Neural progenitor cell (in vitro differentiated cells): ENCODE measurements around the gene CPLANE1. TPM values are rescaled to one million over a fixed set of nuclear protein-coding genes. Genes with fewer than 3 reads are reported as not detected.
"Not testable (repeated sequence)": the region's sequence is repeated elsewhere in the genome, so short reads cannot be mapped to it uniquely, and the experiment has no call there.

Experiments used
- DNase-seq: peaks from one replicate; pipeline ENCODE4 v3.0.0-alpha.2; 2016; ENCODE audit warnings: low spot score
- H2AFZ ChIP-seq: fragments of 200-600 bp; sonication (generic); replicated peaks from 2 replicates; pipeline ENCODE4 v1.6.1; 2016; ENCODE audit warnings: antibody characterized with exemption
- H3F3A ChIP-seq: fragments of 200-600 bp; sonication (generic); 2 replicates; pipeline ENCODE4 v1.6.1; 2016; ENCODE audit warnings: antibody characterized with exemption, low read depth
- H3K27ac ChIP-seq: fragments of 200-600 bp; sonication (generic); 2 replicates; pipeline ENCODE4 v1.5.1; 2016; ENCODE audit warnings: mild to moderate bottlenecking
- H3K27me3 ChIP-seq: fragments of 200-600 bp; sonication (generic); 2 replicates; pipeline ENCODE4 v1.6.1; 2016; ENCODE audit warnings: mild to moderate bottlenecking, moderate library complexity
- H3K36me3 ChIP-seq: fragments of 200-600 bp; sonication (generic); 2 replicates; pipeline ENCODE4 v1.5.1; 2016
- H3K4me1 ChIP-seq: fragments of 200-600 bp; sonication (generic); 2 replicates; pipeline ENCODE4 v1.6.1; 2016; ENCODE audit warnings: mixed run types
- H3K4me2 ChIP-seq: fragments of 200-600 bp; sonication (generic); 2 replicates; pipeline ENCODE4 v1.6.1; 2016
- H3K4me3 ChIP-seq: fragments of 200-600 bp; sonication (generic); 2 replicates; pipeline ENCODE4 v1.5.1; 2016
- H3K79me2 ChIP-seq: fragments of 200-600 bp; sonication (generic); 2 replicates; pipeline ENCODE4 v1.6.1; 2016; ENCODE audit warnings: low read depth
- H3K9ac ChIP-seq: fragments of 200-600 bp; sonication (generic); 2 replicates; pipeline ENCODE4 v1.6.1; 2016
- H3K9me3 ChIP-seq: fragments of 200-600 bp; sonication (generic); 2 replicates; pipeline ENCODE4 v1.5.1; 2016; ENCODE audit warnings: low read depth
- H4K20me1 ChIP-seq: fragments of 200-600 bp; sonication (generic); 2 replicates; pipeline ENCODE4 v1.6.1; 2016; ENCODE audit warnings: low read depth
- H3K27ac Mint-ChIP-seq: 3 replicates; pipeline ENCODE4 v1.8.0; 2021; ENCODE audit warnings: mixed read lengths
- H3K27me3 Mint-ChIP-seq: 2 replicates; pipeline ENCODE4 v1.8.0; 2022; ENCODE audit warnings: low read depth, mild to moderate bottlenecking, inconsistent platforms, moderate library complexity, mixed read lengths; ENCODE audit not compliant: insufficient read depth
- H3K36me3 Mint-ChIP-seq: 3 replicates; pipeline ENCODE4 v1.8.0; 2021; ENCODE audit warnings: mixed read lengths
- H3K4me1 Mint-ChIP-seq: 3 replicates; pipeline ENCODE4 v1.8.0; 2021; ENCODE audit warnings: mixed read lengths
- H3K4me3 Mint-ChIP-seq: 3 replicates; pipeline ENCODE4 v1.8.0; 2021; ENCODE audit warnings: mild to moderate bottlenecking, moderate library complexity, mixed read lengths
- H3K9me3 Mint-ChIP-seq: 3 replicates; pipeline ENCODE4 v1.8.0; 2020; ENCODE audit warnings: mixed read lengths
- EZH2 ChIP-seq: fragments of 200-600 bp; sonication (generic); IDR thresholded peaks from 2 replicates; pipeline ENCODE4 v1.6.1; 2017; ENCODE audit warnings: antibody characterized with exemption, mild to moderate bottlenecking, moderate library complexity
- EZH2phosphoT487 ChIP-seq: fragments of 200-600 bp; sonication (generic); IDR thresholded peaks from 2 replicates; pipeline ENCODE4 v1.6.1; 2017; ENCODE audit warnings: antibody characterized with exemption
- total RNA-seq: library from RNA; depleted of rRNA; stranded (reverse); fragments of >200 nt; gene quantifications from 2 replicates; pipeline ENCODE4 v1.2.3, GENCODE V29; 2015; ENCODE audit warnings: low replicate concordance
- TF ChIP-seq, protein P1 (sequence below): fragments of 200-600 bp; sonication (generic); IDR thresholded peaks from 2 replicates; pipeline ENCODE4 v1.5.1; 2017; ENCODE audit warnings: antibody characterized with exemption, mild to moderate bottlenecking

The CPLANE1 gene
- total RNA-seq, 1 donor from 2014 or later, result 23.4 TPM

DNA sequence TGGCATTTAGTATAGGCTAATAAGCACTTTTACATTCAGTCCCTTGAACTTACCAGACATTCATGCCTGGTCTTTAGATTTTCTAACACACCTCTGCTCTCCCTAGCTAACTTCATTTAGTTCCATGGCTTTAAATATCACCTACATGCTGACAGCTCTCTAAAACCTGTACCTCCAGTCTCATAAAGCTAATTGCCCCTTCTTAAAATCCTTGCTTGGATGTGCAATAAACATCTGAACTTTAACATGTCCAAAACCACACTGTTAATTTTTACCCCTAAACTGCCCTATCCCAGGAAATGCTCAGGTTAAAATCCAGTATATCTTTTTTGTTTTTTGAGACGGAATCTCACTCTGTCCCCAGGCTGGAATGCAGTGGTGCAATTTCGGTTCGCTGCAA is 139.8 kb downstream of the CPLANE1 start:
- no peaks in the 10 kb centered on the region for H3K9me3 ChIP-seq
- no peak overlapping the region for H3K4me3 Mint-ChIP-seq
- peaks cover 9% of the 10 kb centered on the region for H3K36me3 ChIP-seq
- TF ChIP-seq, protein P1, sequence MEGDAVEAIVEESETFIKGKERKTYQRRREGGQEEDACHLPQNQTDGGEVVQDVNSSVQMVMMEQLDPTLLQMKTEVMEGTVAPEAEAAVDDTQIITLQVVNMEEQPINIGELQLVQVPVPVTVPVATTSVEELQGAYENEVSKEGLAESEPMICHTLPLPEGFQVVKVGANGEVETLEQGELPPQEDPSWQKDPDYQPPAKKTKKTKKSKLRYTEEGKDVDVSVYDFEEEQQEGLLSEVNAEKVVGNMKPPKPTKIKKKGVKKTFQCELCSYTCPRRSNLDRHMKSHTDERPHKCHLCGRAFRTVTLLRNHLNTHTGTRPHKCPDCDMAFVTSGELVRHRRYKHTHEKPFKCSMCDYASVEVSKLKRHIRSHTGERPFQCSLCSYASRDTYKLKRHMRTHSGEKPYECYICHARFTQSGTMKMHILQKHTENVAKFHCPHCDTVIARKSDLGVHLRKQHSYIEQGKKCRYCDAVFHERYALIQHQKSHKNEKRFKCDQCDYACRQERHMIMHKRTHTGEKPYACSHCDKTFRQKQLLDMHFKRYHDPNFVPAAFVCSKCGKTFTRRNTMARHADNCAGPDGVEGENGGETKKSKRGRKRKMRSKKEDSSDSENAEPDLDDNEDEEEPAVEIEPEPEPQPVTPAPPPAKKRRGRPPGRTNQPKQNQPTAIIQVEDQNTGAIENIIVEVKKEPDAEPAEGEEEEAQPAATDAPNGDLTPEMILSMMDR, result no peak
- TF ChIP-seq EZH2phosphoT487 (no peak), EZH2 (no peak)
- H2AFZ ChIP-seq, result no peak overlapping the region
- H4K20me1 ChIP-seq, result no peaks in the 10 kb centered on the region
- H3K27ac ChIP-seq, result no peak overlapping the region
- no peak overlapping the region for H3K9ac ChIP-seq
- H3K4me3 ChIP-seq, result no peak overlapping the region
- H3K79me2 ChIP-seq, result no peaks in the 10 kb centered on the region
- no peaks in the 10 kb centered on the region for H3F3A ChIP-seq
- DNase-seq, result no peak
- no peaks in the 10 kb centered on the region for H3K9me3 Mint-ChIP-seq
- H3K4me1 ChIP-seq, result no peaks in the 10 kb centered on the region
- H3K27ac Mint-ChIP-seq, result no peak overlapping the region
- H3K36me3 Mint-ChIP-seq, result peaks cover 34% of the 10 kb centered on the region
- peaks cover 2% of the 10 kb centered on the region for H3K27me3 Mint-ChIP-seq
- no peak overlapping the region for H3K4me2 ChIP-seq
- H3K4me1 Mint-ChIP-seq, result no peaks in the 10 kb centered on the region
- H3K27me3 ChIP-seq, result no peaks in the 10 kb centered on the region

DNA sequence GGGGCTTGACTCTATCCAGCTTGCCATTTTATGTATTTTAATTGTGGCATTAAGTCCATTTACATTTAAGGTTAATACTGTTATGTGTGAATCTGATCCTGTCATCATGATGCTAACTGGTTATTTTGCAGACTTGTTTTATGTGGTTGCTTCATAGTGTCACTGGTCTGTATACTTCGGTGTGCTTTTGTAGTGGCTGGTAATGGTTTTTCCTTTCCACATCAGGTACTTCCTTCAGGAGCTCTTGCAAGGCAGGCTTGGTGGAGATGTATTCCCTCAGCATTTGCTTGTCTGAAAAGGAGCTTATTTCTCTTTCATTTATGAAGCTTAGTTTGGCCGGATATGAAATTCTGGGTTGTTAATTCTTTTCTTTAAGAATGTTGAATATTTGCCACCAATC is 145.9 kb downstream of the CPLANE1 start:
- Histone ChIP-seq H3K4me1 (no peaks in the 10 kb centered on the region), H2AFZ (no peak overlapping the region), H3K9ac (no peak overlapping the region), H3F3A (no peaks in the 10 kb centered on the region), H3K9me3 (peaks cover 5% of the 10 kb centered on the region), H3K36me3 (peaks cover 5% of the 10 kb centered on the region), H3K79me2 (no peaks in the 10 kb centered on the region), H4K20me1 (no peaks in the 10 kb centered on the region), H3K27ac (no peak overlapping the region), H3K27me3 (no peaks in the 10 kb centered on the region), H3K4me2 (no peak overlapping the region), H3K4me3 (no peak overlapping the region)
- Mint-ChIP-seq H3K4me1 (no peaks in the 10 kb centered on the region), H3K9me3 (peaks cover 47% of the 10 kb centered on the region), H3K27me3 (no peaks in the 10 kb centered on the region), H3K4me3 (no peak overlapping the region), H3K27ac (no peak overlapping the region), H3K36me3 (peaks cover 54% of the 10 kb centered on the region)
- no peak for DNase-seq
- TF ChIP-seq EZH2phosphoT487 (no peak), EZH2 (no peak)
- TF ChIP-seq, protein P1, result no peak

DNA sequence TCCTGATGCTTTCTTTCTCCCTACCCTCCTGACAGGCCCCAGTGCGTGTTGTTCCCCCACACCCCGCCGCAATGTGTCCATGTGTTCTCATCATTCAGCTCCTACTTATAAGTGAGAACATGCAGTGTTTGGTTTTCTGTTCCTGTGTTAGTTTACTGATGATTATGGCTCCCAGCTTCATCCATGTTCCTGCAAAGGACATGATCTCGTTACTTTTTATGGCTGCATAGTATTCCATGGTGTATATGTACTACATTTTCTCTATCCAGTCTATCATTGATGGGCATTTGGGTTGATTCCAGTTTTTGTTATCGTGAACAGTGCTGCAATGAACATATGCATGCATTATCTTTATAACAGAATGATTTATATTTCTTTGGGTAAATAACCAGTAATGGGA is 149.9 kb downstream of the CPLANE1 start:
- not testable (repeated sequence) for H3K4me3 ChIP-seq, H3K4me2 ChIP-seq, H3K9me3 ChIP-seq, H3F3A ChIP-seq, H3K27me3 Mint-ChIP-seq, DNase-seq, H3K27me3 ChIP-seq, H3K79me2 ChIP-seq, H3K36me3 ChIP-seq, H3K27ac Mint-ChIP-seq, H4K20me1 ChIP-seq, H3K9ac ChIP-seq, H3K4me3 Mint-ChIP-seq, H3K4me1 Mint-ChIP-seq, H3K27ac ChIP-seq, H3K4me1 ChIP-seq, H2AFZ ChIP-seq
- Mint-ChIP-seq H3K36me3 (peaks cover 57% of the 10 kb centered on the region), H3K9me3 (peaks cover 66% of the 10 kb centered on the region)

DNA sequence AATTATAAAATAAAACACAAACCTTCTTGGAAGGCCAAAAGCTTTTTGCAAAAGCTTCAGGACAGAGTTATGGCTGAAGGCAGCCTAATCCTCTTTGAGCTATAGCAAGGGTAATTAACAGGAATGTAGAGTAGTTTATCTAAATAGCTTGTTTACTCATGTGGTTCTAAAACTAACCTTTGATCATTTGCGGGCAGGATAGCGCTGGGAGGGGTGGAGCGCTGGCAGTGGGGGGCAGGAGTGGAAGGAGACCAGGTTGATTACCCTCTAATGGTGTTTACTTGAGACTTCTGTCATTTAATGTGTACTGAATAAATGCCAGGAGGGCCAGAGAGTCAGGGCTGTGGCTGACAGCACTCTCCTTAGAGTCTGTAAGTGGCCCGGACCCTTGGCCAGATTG is 155.4 kb downstream of the CPLANE1 start:
- not testable (repeated sequence) for H3K36me3 ChIP-seq, H3K4me2 ChIP-seq, H3K27me3 ChIP-seq, H2AFZ ChIP-seq, H3K79me2 ChIP-seq, H3K4me1 Mint-ChIP-seq, H3F3A ChIP-seq, DNase-seq, H3K27me3 Mint-ChIP-seq, H3K9me3 ChIP-seq, H3K27ac Mint-ChIP-seq, H3K27ac ChIP-seq, H3K9ac ChIP-seq, H3K4me3 Mint-ChIP-seq, H3K4me3 ChIP-seq, H4K20me1 ChIP-seq
- peaks cover 47% of the 10 kb centered on the region for H3K36me3 Mint-ChIP-seq
- peaks cover 38% of the 10 kb centered on the region for H3K9me3 Mint-ChIP-seq
- H3K4me1 ChIP-seq, result peaks cover 12% of the 10 kb centered on the region
